SU-DHL-6 (cell line): ENCODE measurements around the gene TEX10.

Source experiments
- H2AFZ ChIP-seq: fragments of 200-600 bp; sonication (generic); 2 replicates; pipeline ENCODE4 v1.6.1; 2014; ENCODE audit warnings: low read depth, mild to moderate bottlenecking, moderate library complexity, mixed read lengths, antibody characterized with exemption, low read length; ENCODE audit not compliant: severe bottlenecking
- H3F3A ChIP-seq: fragments of 200-600 bp; shearing (Covaris generic); 2 replicates; pipeline ENCODE4 v1.6.0; 2016; ENCODE audit warnings: antibody characterized with exemption, mild to moderate bottlenecking; ENCODE audit not compliant: insufficient read depth
- H3K27ac ChIP-seq: fragments of 200-600 bp; sonication (generic); 2 replicates; pipeline ENCODE4 v1.5.1; 2016; ENCODE audit warnings: low read depth, mild to moderate bottlenecking, low read length, moderate library complexity, mixed read lengths
- H3K27me3 ChIP-seq: fragments of 200-600 bp; sonication (generic), shearing (Covaris generic); 2 replicates; pipeline ENCODE4 v1.6.0; 2014; ENCODE audit warnings: mild to moderate bottlenecking, low read length
- H3K36me3 ChIP-seq: fragments of 200-600 bp; sonication (generic); 2 replicates; pipeline ENCODE4 v1.6.1; 2014; ENCODE audit warnings: mild to moderate bottlenecking, low read length, mixed read lengths
- H3K4me2 ChIP-seq: fragments of 300-600, 200-600 bp; shearing (Covaris generic), sonication (generic); 2 replicates; pipeline ENCODE4 v1.6.0; 2014; ENCODE audit warnings: low read length, low read depth, mild to moderate bottlenecking; ENCODE audit not compliant: poor library complexity, severe bottlenecking
- H3K4me3 ChIP-seq: fragments of 200-600 bp; sonication (generic); 2 replicates; pipeline ENCODE4 v1.5.1; 2014; ENCODE audit warnings: antibody characterized with exemption, low read length, mild to moderate bottlenecking, mixed read lengths; ENCODE audit not compliant: insufficient read depth, poor library complexity, severe bottlenecking
- H3K79me2 ChIP-seq: fragments of 200-600 bp; sonication (generic); 2 replicates; pipeline ENCODE4 v1.6.1; 2014; ENCODE audit warnings: mild to moderate bottlenecking, low read length, moderate library complexity; ENCODE audit not compliant: insufficient read depth
- H3K9ac ChIP-seq: fragments of 200-600 bp; sonication (generic); 2 replicates; pipeline ENCODE4 v1.7.0; 2014; ENCODE audit warnings: mild to moderate bottlenecking, low read length
- H3K9me2 ChIP-seq: fragments of 200-600 bp; sonication (generic); replicated peaks from 2 replicates; pipeline ENCODE4 v1.6.1; 2014; ENCODE audit warnings: low read length; ENCODE audit not compliant: insufficient read depth
- H3K9me3 ChIP-seq: fragments of 200-600 bp; sonication (generic); 2 replicates; pipeline ENCODE4 v1.6.1; 2014; ENCODE audit warnings: low read length, mixed read lengths; ENCODE audit not compliant: insufficient read depth
- H4K20me1 ChIP-seq: fragments of 200-600 bp; sonication (generic); 2 replicates; pipeline ENCODE4 v1.6.1; 2014; ENCODE audit warnings: low read depth, mild to moderate bottlenecking, antibody characterized with exemption, low read length, moderate library complexity, mixed read lengths
- EZH2phosphoT487 ChIP-seq: fragments of 200-600 bp; sonication (generic), shearing (Covaris generic); conservative IDR thresholded peaks from 2 replicates; pipeline ENCODE4 v1.6.1; 2018; ENCODE audit warnings: mild to moderate bottlenecking, antibody characterized with exemption, low read length, moderate library complexity, mixed read lengths
- TF ChIP-seq, protein P1 (sequence below): fragments of 200-600 bp; sonication (generic); IDR thresholded peaks from one replicate; pipeline ENCODE4 v1.5.1; 2017; ENCODE audit warnings: antibody characterized with exemption, mild to moderate bottlenecking, low read length, moderate library complexity; ENCODE audit not compliant: insufficient read depth, poor library complexity, severe bottlenecking

TEX10 gene

DNA sequence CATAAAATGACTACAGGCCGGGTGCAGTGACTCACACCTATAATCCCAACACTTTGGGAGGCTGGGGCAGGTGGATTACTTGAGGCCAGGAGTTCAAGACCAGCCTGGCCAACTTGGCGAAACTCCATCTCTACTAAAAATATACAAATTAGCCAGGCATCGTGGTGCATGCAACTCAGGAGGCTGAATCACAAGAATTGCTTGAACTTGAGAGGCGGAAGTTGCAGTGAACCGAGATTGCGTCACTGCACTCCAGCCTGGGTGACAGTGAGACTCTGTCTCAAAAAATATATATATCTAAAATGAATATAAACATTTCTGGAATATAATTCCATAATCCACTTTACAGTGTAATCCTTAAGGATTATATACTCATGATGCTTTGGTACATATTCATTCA is 66.5 kb downstream of the TEX10 start:
- Histone ChIP-seq H3K9ac (no peak overlapping the region), H4K20me1 (no peaks in the 10 kb centered on the region), H2AFZ (no peak overlapping the region), H3K9me3 (no peaks in the 10 kb centered on the region), H3K36me3 (peaks cover 12% of the 10 kb centered on the region), H3F3A (no peaks in the 10 kb centered on the region), H3K27ac (no peak overlapping the region), H3K27me3 (no peaks in the 10 kb centered on the region), H3K79me2 (no peaks in the 10 kb centered on the region), H3K4me3 (no peak overlapping the region), H3K9me2 (no peaks in the 10 kb centered on the region), H3K4me2 (no peak overlapping the region)
- TF ChIP-seq, protein P1, sequence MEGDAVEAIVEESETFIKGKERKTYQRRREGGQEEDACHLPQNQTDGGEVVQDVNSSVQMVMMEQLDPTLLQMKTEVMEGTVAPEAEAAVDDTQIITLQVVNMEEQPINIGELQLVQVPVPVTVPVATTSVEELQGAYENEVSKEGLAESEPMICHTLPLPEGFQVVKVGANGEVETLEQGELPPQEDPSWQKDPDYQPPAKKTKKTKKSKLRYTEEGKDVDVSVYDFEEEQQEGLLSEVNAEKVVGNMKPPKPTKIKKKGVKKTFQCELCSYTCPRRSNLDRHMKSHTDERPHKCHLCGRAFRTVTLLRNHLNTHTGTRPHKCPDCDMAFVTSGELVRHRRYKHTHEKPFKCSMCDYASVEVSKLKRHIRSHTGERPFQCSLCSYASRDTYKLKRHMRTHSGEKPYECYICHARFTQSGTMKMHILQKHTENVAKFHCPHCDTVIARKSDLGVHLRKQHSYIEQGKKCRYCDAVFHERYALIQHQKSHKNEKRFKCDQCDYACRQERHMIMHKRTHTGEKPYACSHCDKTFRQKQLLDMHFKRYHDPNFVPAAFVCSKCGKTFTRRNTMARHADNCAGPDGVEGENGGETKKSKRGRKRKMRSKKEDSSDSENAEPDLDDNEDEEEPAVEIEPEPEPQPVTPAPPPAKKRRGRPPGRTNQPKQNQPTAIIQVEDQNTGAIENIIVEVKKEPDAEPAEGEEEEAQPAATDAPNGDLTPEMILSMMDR = no peak
- no peak for TF ChIP-seq EZH2phosphoT487

DNA sequence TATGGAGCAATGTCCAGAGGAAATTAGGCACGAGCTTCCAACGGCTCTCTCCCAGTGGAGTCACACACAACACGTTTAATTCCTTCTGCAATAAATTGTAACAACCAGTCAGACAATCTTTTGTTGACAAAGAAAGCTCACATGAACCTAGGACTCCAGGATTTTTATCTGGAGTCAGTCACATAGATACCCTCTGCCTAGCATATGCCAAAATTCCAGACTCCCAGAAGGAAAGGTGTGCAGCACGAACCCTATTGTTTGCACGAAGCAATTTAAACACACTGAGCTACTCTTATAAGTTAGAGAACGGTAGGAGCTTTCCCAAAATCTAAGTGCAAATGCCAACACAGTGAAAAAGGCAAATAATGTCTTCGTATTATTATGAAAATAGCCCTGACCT is 67.1 kb downstream of the TEX10 start:
- H3K9ac ChIP-seq = no peak overlapping the region
- no peaks in the 10 kb centered on the region for H3F3A ChIP-seq
- H3K4me2 ChIP-seq = no peak overlapping the region
- no peaks in the 10 kb centered on the region for H3K79me2 ChIP-seq
- no peaks in the 10 kb centered on the region for H4K20me1 ChIP-seq
- no peak overlapping the region for H2AFZ ChIP-seq
- H3K27ac ChIP-seq = no peak overlapping the region
- no peak overlapping the region for H3K4me3 ChIP-seq
- H3K9me3 ChIP-seq = no peaks in the 10 kb centered on the region
- TF ChIP-seq, protein P1 = no peak
- no peak for TF ChIP-seq EZH2phosphoT487
- peaks cover 12% of the 10 kb centered on the region for H3K36me3 ChIP-seq
- no peaks in the 10 kb centered on the region for H3K9me2 ChIP-seq
- no peaks in the 10 kb centered on the region for H3K27me3 ChIP-seq

DNA sequence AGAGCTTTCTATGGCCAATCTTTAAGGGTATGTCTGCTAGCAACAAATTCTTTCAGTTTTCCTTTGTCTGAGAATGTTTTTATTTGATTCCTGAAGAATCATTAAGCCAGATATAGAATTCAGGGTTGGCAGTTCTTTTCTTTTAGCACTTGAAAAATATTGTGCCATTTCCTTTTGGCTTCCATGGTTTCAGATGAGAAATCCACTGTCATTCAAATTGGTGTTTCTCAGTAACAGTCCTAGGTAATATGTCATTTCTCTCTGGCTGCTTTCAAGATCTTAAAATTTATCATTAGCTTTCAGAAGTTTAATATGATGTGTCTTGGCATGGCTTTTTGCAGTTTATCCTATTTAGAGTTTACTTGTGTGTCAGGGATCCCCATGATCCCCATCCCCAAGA is 67.7 kb downstream of the TEX10 start:
- H4K20me1 ChIP-seq = no peaks in the 10 kb centered on the region
- H3K36me3 ChIP-seq = peaks cover 12% of the 10 kb centered on the region
- H3F3A ChIP-seq = no peaks in the 10 kb centered on the region
- H3K4me2 ChIP-seq = no peak overlapping the region
- H3K9me3 ChIP-seq = no peaks in the 10 kb centered on the region
- H3K4me3 ChIP-seq = no peak overlapping the region
- H3K9me2 ChIP-seq = no peaks in the 10 kb centered on the region
- H3K27me3 ChIP-seq = no peaks in the 10 kb centered on the region
- no peak overlapping the region for H3K9ac ChIP-seq
- no peak overlapping the region for H3K27ac ChIP-seq
- H3K79me2 ChIP-seq = no peaks in the 10 kb centered on the region
- TF ChIP-seq, protein P1 = no peak
- TF ChIP-seq EZH2phosphoT487 = no peak
- H2AFZ ChIP-seq = no peak overlapping the region
